ENCODE results near the gene C8A.

Gene C8A

DNA sequence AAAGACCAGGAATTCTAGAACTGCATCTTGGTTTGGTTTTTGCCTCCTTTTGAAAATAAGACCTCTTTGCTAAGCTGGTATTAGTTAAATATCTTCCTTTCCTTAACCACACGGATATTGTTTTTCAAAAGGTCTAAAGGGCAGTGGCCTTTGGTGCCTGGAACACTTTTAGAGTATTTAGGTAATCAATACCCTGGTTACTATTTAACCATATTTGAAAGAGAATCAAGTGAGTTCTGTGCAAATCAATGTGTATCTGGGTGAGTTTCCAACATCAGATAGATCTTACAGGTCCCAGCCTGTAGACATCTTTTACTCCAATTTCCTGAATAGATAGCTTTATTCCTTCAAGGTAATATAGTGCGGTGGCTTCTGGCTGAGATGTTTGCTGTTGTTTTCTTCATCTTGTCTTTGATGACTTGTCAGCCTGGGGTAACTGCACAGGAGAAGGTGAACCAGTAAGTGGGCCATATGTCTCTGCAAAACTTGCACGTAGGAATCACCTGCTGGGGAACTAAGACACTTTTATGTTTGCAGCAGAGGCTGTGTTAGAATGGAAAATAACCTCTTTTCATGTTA is at the start of gene C8A:
C8A (plus strand) TSS at position 277 of the 579 bp plus-strand sequence; CDS start at position 382, 105 bp downstream.
- Histone ChIP-seq H3K4me3 (ENCODE audit: low read depth in 1 of 2, low read length in 2 of 2) (no peak within 1 kb of the TSS), H3K36me3 (ENCODE audit: control insufficient read depth in 1 of 2, insufficient read depth in 2 of 2, low read length in 2 of 2) (no peaks in the 10 kb centered on the region), H3K27ac (ENCODE audit: low read length) (no peak within 1 kb of the TSS), H3K27me3 (ENCODE audit: low read depth, low read length) (no peaks in the 10 kb centered on the region), H3K9me3 (ENCODE audit: control insufficient read depth in 1 of 2, low read length in 2 of 2) (no peaks in the 10 kb centered on the region), H3K4me1 (ENCODE audit: control insufficient read depth in 1 of 2, insufficient read depth in 2 of 2, low read length in 2 of 2) (no peaks in the 10 kb centered on the region)

DNA sequence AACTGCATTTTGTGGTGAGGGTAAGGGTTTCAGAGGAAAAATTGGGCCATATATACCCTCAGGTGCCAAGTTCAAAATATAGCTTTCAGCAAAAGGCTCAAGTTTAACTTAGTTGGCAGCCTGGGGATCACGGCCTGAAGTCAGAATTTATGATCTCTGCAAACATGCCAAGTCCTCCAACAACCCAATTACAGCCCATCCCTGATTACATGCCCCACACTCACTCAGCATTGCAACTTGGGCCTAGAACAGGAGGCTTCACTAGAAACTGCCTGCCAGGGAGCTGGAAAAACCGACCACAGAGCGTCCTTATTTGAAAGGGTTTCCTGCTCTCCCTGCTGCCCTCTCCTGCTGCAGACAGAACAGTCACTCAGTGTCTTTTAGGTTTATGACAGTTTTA is 47.8 kb upstream of the C8A start:
- no peaks in the 10 kb centered on the region for H3K27me3 ChIP-seq (ENCODE audit: low read depth, low read length)
- H3K27ac ChIP-seq (ENCODE audit: low read length) = no peak overlapping the region
- no peaks in the 10 kb centered on the region for H3K4me1 ChIP-seq (ENCODE audit: control insufficient read depth in 1 of 2, insufficient read depth in 2 of 2, low read length in 2 of 2)
- no peaks in the 10 kb centered on the region for H3K9me3 ChIP-seq (ENCODE audit: control insufficient read depth in 1 of 2, low read length in 2 of 2)
- no peaks in the 10 kb centered on the region for H3K36me3 ChIP-seq (ENCODE audit: control insufficient read depth in 1 of 2, insufficient read depth in 2 of 2, low read length in 2 of 2)
- H3K4me3 ChIP-seq (ENCODE audit: low read depth in 1 of 2, low read length in 2 of 2) = no peak overlapping the region

DNA sequence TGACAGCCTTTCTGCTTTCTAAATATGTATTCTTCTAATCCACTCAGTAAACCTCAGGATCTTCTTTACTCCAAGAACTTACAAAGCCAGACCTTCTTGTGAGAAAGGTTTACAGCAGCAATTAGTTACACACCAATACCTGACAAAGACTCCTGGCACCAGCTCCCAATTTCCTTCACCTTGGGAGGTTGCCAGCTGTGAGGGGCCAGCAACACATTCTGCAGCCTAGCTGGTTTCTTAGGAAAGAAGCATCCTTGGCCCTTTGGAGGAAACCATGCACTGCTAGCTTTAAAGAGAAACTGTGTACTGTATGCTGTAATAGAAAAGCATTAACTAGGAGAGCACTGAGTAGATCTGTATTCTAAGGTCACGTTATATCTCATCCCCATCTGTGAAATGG is 46.2 kb upstream of the C8A start:
- Histone ChIP-seq H3K27me3 (ENCODE audit: low read depth, low read length) (no peaks in the 10 kb centered on the region), H3K4me1 (ENCODE audit: control insufficient read depth in 1 of 2, insufficient read depth in 2 of 2, low read length in 2 of 2) (no peaks in the 10 kb centered on the region), H3K4me3 (ENCODE audit: low read depth in 1 of 2, low read length in 2 of 2) (no peak overlapping the region), H3K27ac (ENCODE audit: low read length) (no peak overlapping the region), H3K9me3 (ENCODE audit: control insufficient read depth in 1 of 2, low read length in 2 of 2) (no peaks in the 10 kb centered on the region), H3K36me3 (ENCODE audit: control insufficient read depth in 1 of 2, insufficient read depth in 2 of 2, low read length in 2 of 2) (no peaks in the 10 kb centered on the region)

DNA sequence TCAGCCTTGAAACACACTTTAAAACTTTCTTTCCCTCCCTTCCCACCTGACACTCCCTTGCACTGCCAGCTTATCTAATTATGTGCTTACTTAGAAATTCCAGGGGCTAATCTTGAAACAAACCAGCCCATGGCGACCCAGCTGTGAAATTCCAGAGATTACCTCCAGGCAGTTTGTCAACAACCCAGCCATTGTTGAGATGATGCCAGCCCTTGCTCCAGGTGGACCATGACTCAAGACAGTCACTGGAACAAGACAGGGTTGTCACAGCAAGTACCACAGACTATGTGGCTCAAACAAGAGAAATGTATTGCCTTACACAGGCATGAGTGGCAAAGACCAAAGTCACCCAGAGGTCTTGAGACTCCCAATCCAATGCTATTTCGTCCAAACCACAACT is 43.3 kb upstream of the C8A start:
- H3K9me3 ChIP-seq (ENCODE audit: control insufficient read depth in 1 of 2, low read length in 2 of 2) = no peaks in the 10 kb centered on the region
- no peaks in the 10 kb centered on the region for H3K4me1 ChIP-seq (ENCODE audit: control insufficient read depth in 1 of 2, insufficient read depth in 2 of 2, low read length in 2 of 2)
- no peak overlapping the region for H3K4me3 ChIP-seq (ENCODE audit: low read depth in 1 of 2, low read length in 2 of 2)
- no peaks in the 10 kb centered on the region for H3K27me3 ChIP-seq (ENCODE audit: low read depth, low read length)
- no peak overlapping the region for H3K27ac ChIP-seq (ENCODE audit: low read length)
- H3K36me3 ChIP-seq (ENCODE audit: control insufficient read depth in 1 of 2, insufficient read depth in 2 of 2, low read length in 2 of 2) = no peaks in the 10 kb centered on the region

DNA sequence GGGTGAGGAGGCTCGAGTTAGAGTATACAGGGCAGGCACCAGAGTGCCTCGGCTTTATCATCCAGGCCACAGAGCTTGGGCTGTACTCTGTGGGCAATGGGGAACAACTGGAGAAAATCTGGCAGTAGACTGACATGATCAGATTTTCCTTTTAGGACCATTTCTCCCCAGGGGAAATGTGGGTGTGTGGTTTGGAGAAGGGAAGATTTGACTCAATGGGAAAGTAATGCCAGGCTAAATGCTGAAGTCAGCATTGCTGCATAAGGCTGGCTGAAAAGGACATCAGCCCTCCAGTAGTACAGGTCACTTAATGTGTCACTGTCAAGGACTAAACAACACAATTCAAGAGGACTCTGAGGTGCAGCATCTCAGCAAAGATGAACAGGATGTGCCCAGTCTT is 40.4 kb upstream of the C8A start:
- Histone ChIP-seq H3K4me1 (ENCODE audit: control insufficient read depth in 1 of 2, insufficient read depth in 2 of 2, low read length in 2 of 2) (no peaks in the 10 kb centered on the region), H3K27ac (ENCODE audit: low read length) (no peak overlapping the region), H3K4me3 (ENCODE audit: low read depth in 1 of 2, low read length in 2 of 2) (no peak overlapping the region), H3K36me3 (ENCODE audit: control insufficient read depth in 1 of 2, insufficient read depth in 2 of 2, low read length in 2 of 2) (no peaks in the 10 kb centered on the region), H3K9me3 (ENCODE audit: control insufficient read depth in 1 of 2, low read length in 2 of 2) (no peaks in the 10 kb centered on the region), H3K27me3 (ENCODE audit: low read depth, low read length) (no peaks in the 10 kb centered on the region)

DNA sequence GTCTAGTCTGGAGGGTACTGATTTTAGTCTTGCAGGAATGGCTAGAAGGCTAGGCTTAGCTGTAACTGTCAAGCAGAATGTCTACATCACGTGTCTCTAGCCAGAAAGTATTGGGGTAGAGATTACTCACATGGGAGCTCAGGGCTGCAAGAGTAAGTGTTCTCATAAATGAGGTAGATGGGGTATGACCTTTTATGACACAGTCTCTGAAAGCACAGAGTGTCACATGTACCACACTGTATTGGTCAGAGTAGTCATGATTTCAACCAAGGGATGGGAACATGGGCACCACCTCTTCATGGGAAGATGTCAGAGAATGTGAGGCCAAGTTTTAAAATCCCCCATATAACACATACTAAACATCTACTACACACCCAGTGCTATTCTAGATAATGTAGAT is 38.3 kb upstream of the C8A start:
- no peak overlapping the region for H3K27ac ChIP-seq (ENCODE audit: low read length)
- H3K27me3 ChIP-seq (ENCODE audit: low read depth, low read length) = no peaks in the 10 kb centered on the region
- peaks cover 0 to 7% of the 10 kb centered on the region in 2 donors for H3K4me1 ChIP-seq (ENCODE audit: control insufficient read depth in 1 of 2, insufficient read depth in 2 of 2, low read length in 2 of 2)
- no peak overlapping the region for H3K4me3 ChIP-seq (ENCODE audit: low read depth in 1 of 2, low read length in 2 of 2)
- no peaks in the 10 kb centered on the region for H3K9me3 ChIP-seq (ENCODE audit: control insufficient read depth in 1 of 2, low read length in 2 of 2)
- no peaks in the 10 kb centered on the region for H3K36me3 ChIP-seq (ENCODE audit: control insufficient read depth in 1 of 2, insufficient read depth in 2 of 2, low read length in 2 of 2)

DNA sequence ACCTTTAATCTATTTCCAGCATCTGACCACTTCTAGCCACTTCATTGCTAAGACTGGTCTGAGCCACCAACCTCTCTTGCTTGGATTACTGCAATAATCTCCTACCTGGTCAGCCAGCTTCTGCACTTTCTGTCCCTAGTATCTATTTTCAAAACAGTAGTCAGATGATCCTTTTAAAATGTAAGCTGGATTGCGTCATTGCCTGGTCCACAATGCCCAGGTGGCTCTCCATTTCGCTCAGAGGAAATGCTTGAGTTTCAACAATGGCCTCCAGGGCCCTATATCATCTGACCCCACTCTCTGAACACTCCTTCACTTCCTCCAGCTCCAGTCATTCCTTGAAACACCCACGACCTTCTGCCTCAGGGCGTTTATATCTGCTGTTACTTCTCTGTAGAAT is 37.7 kb upstream of the C8A start:
- peaks cover 0 to 9% of the 10 kb centered on the region in 2 donors for H3K4me1 ChIP-seq (ENCODE audit: control insufficient read depth in 1 of 2, insufficient read depth in 2 of 2, low read length in 2 of 2)
- H3K27ac ChIP-seq (ENCODE audit: low read length) = no peak overlapping the region
- no peak overlapping the region for H3K4me3 ChIP-seq (ENCODE audit: low read depth in 1 of 2, low read length in 2 of 2)
- no peaks in the 10 kb centered on the region for H3K9me3 ChIP-seq (ENCODE audit: control insufficient read depth in 1 of 2, low read length in 2 of 2)
- no peaks in the 10 kb centered on the region for H3K27me3 ChIP-seq (ENCODE audit: low read depth, low read length)
- H3K36me3 ChIP-seq (ENCODE audit: control insufficient read depth in 1 of 2, insufficient read depth in 2 of 2, low read length in 2 of 2) = no peaks in the 10 kb centered on the region

DNA sequence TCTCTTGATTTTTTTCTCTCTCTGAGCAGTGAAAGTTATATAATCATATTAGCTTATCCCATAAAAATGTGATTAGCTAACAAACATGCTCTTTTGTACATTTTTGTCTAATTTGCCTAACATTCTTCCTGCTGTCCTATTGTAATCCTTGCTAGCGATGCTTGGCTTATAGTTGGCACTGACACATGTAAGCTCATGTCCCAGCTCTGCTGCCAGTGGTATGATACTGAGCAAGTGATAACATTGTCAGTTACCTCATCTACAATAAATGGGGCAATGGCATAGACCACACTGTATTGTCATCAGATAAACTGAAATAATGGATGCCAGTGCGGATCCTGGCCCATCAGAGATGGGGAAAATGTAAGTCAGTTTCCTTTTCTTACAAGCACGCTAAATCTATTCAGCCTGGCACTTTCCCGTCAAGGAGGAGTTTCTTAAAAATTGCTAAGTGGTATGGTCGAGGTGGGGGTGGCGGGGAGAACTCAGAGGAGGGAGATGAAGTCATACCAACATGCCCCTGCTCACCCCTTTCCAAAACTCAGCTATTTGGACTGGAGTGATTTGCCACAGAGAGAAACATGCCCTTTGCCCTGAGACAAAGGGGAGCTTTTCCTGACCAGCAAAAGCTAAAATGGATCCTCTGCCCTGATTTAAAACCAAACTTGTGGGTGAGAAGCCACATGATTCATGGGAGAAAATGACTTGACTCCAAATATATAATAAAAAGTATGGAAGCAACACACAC is 36.7 kb upstream of the C8A start:
- H3K27me3 ChIP-seq (ENCODE audit: low read depth, low read length) = no peaks in the 10 kb centered on the region

DNA sequence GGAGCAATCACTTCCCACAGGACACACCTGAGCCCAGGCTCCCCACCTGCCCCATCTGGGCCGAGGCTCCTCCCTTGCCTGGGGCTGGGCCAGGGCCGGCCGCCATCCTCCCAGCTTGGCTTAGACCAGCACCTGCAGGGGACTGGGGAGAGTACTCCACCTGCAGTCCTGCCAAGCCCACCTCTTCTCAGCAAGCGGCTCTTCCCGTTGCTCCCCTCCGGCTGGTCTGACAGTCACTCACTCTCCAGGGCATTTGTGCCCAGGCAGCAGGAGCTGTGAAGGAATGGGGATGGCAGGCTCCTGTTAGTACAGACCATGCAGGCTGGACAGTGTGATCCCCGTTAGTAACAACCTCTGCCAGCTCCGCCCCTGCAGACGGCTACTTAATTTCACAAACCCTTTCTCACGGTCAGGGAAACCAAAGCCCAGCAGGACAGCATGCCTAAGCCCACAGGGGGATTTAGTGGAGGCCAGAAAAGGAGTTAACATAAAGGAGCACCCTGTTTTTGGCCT is 35.2 kb upstream of the C8A start, which contains the start of gene FYB2:
FYB2 (minus strand) TSS at position 18 of the 513 bp plus-strand sequence. CDS start 114 bp downstream, outside the sequence.
- Histone ChIP-seq H3K36me3 (ENCODE audit: control insufficient read depth in 1 of 2, insufficient read depth in 2 of 2, low read length in 2 of 2) (no peaks in the 10 kb centered on the region), H3K4me1 (ENCODE audit: control insufficient read depth in 1 of 2, insufficient read depth in 2 of 2, low read length in 2 of 2) (peaks cover 0 to 9% of the 10 kb centered on the region in 2 donors), H3K27me3 (ENCODE audit: low read depth, low read length) (no peaks in the 10 kb centered on the region), H3K27ac (ENCODE audit: low read length) (no peak within 1 kb of the TSS), H3K9me3 (ENCODE audit: control insufficient read depth in 1 of 2, low read length in 2 of 2) (no peaks in the 10 kb centered on the region), H3K4me3 (ENCODE audit: low read depth in 1 of 2, low read length in 2 of 2) (no peak within 1 kb of the TSS)

More for the DNA sequence above, 36.7 kb upstream of the C8A start:
- Histone ChIP-seq H3K4me3 (ENCODE audit: low read depth in 1 of 2, low read length in 2 of 2) (no peak overlapping the region), H3K9me3 (ENCODE audit: control insufficient read depth in 1 of 2, low read length in 2 of 2) (no peaks in the 10 kb centered on the region), H3K27ac (ENCODE audit: low read length) (no peak overlapping the region), H3K4me1 (ENCODE audit: control insufficient read depth in 1 of 2, insufficient read depth in 2 of 2, low read length in 2 of 2) (peaks cover 0 to 9% of the 10 kb centered on the region in 2 donors), H3K36me3 (ENCODE audit: control insufficient read depth in 1 of 2, insufficient read depth in 2 of 2, low read length in 2 of 2) (no peaks in the 10 kb centered on the region)

DNA sequence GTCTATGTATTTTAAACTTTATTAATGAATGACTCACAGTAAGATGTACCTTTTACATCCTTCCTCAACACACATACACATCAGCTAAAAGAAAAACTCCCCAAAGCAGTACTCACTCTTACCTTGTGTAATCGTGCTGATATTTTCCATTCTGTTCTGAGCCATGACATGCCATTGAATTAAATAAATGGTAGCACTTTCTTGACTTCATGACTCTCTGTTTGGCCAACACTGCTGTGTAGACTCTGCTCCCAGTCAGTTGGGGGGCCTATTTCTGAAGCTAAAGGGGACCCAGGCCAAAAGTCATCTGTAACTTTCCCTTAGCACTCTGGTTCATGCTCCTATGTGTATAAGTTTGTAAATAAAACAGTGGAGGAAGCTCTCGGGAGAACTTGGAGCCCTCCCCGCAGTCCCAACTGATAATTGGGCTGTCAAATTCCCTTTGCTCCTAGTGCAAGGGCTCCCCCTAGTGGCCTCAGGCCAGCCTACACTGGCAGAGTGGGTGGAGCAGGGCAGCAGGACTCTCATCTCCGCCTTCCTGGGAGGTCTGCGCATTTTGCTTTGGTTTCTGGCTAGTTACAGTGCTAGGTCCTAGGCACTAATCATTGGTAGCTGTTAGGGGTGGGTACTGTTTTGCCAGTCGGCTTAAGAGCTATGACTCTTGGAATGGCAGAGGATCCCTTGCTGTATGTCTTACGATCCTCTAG is 33.7 kb upstream of the C8A start:
- Histone ChIP-seq H3K4me1 (ENCODE audit: control insufficient read depth in 1 of 2, insufficient read depth in 2 of 2, low read length in 2 of 2) (peaks cover 0 to 9% of the 10 kb centered on the region in 2 donors), H3K9me3 (ENCODE audit: control insufficient read depth in 1 of 2, low read length in 2 of 2) (no peaks in the 10 kb centered on the region), H3K27ac (ENCODE audit: low read length) (no peak overlapping the region), H3K4me3 (ENCODE audit: low read depth in 1 of 2, low read length in 2 of 2) (no peak overlapping the region), H3K36me3 (ENCODE audit: control insufficient read depth in 1 of 2, insufficient read depth in 2 of 2, low read length in 2 of 2) (no peaks in the 10 kb centered on the region), H3K27me3 (ENCODE audit: low read depth, low read length) (no peaks in the 10 kb centered on the region)

DNA sequence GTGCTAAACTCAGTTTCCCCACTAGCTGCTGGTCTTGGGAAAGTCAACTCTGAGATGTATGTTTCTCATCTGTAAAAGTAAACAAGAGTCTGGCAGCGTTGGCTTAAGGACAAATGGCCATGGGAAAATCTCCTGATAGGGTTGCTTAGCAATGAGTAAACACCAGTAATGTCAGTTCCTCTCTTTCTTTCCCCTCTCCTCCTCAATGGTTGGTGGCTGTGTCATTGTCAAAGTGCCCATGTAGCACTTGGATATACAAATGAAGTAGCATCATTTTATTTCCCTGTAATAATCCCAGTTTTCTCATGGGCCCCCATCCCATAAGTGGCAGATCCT is 33.2 kb upstream of the C8A start:
- Histone ChIP-seq H3K36me3 (ENCODE audit: control insufficient read depth in 1 of 2, insufficient read depth in 2 of 2, low read length in 2 of 2) (no peaks in the 10 kb centered on the region), H3K27me3 (ENCODE audit: low read depth, low read length) (no peaks in the 10 kb centered on the region), H3K4me1 (ENCODE audit: control insufficient read depth in 1 of 2, insufficient read depth in 2 of 2, low read length in 2 of 2) (peaks cover 0 to 9% of the 10 kb centered on the region in 2 donors), H3K9me3 (ENCODE audit: control insufficient read depth in 1 of 2, low read length in 2 of 2) (no peaks in the 10 kb centered on the region), H3K4me3 (ENCODE audit: low read depth in 1 of 2, low read length in 2 of 2) (no peak overlapping the region), H3K27ac (ENCODE audit: low read length) (no peak overlapping the region)
